K562 (cell line): ENCODE measurements around the gene TMC6. TPM values are rescaled to one million over a fixed set of nuclear protein-coding genes. Genes with fewer than 3 reads are reported as not detected.

Experiments
- ATAC-seq: fragments of 200-7000 bp; cut with Tn5 transposase; 3 replicates; pipeline ENCODE4 v1.9.1; 2020; ENCODE audit warnings: moderate library complexity
- BruUV-seq: library from RNA; stranded (reverse); fragments of 400-500 nt; replicated peaks from 2 replicates; lab custom pipeline; 2021; lab: Mats Ljungman, UMichigan
- CTCF ChIA-PET: fragments of 300-600 bp; formaldehyde crosslinking; extraction: SDS; loops from one replicate; lab custom pipeline; 2021; ENCODE audit warnings: low intra/inter-chr PET ratio; lab: Yijun Ruan, JAX
- POLR2A ChIA-PET: fragments of 300-600, 350-650 bp; sonication (Branson Sonifier 250); formaldehyde crosslinking; extraction: SDS; loops from one replicate; lab custom pipeline; 2021; ENCODE audit warnings: antibody characterized with exemption, inconsistent platforms; lab: Yijun Ruan, JAX
- DNase-seq, 4 experiments: peaks; one replicate each; pipeline versions ENCODE4 v3.0.0 to v3.0.0-alpha.2; 2011 to 2018; ENCODE audit warnings: low spot score in 3 of 4, mixed read lengths in 3 of 4; ENCODE audit errors: extremely low read depth in 1 of 4
- FAIRE-seq: peaks from 2 replicates; lab custom pipeline; 2011; peaks lifted over from hg19 to GRCh38; lab: Jason Lieb, UNC
- H2AFZ ChIP-seq: 2 replicates; pipeline ENCODE4 v1.6.0; 2011; ENCODE audit warnings: low read depth, low read length, control low read depth, inconsistent platforms
- H3K27ac ChIP-seq: fragments of 200-600 bp; 3 replicates; pipeline ENCODE4 v1.8.0; 2011; ENCODE audit warnings: low read depth, mild to moderate bottlenecking, control low read depth, inconsistent platforms, low read length, moderate library complexity, mixed read lengths; ENCODE audit errors: extremely low read depth
- H3K27me3 ChIP-seq, 2 experiments: fragments of 300-600 bp in 1 of 2; 2 replicates in 1 of 2; 3 replicates in 1 of 2; pipeline versions ENCODE4 v1.6.0 to v1.8.0; 2011; ENCODE audit warnings: inconsistent platforms in 2 of 2, low read length in 2 of 2, mild to moderate bottlenecking in 1 of 2, mixed read lengths in 1 of 2, moderate library complexity in 1 of 2; ENCODE audit not compliant: control insufficient read depth in 2 of 2, insufficient read depth in 2 of 2
- H3K36me3 ChIP-seq: fragments of 300-600 bp; 3 replicates; pipeline ENCODE4 v1.8.0; 2011; ENCODE audit warnings: mild to moderate bottlenecking, low read length, inconsistent platforms; ENCODE audit not compliant: control insufficient read depth, insufficient read depth
- H3K4me1 ChIP-seq, 2 experiments: fragments of 200-600 bp in 1 of 2; replicated peaks in 1 of 2; 2 replicates in 1 of 2; 3 replicates in 1 of 2; pipeline versions ENCODE4 v1.5.1 to v1.8.0; 2011; ENCODE audit warnings: inconsistent platforms in 2 of 2, low read length in 2 of 2, mild to moderate bottlenecking in 1 of 2, mixed read lengths in 1 of 2, moderate library complexity in 1 of 2; ENCODE audit not compliant: control insufficient read depth in 2 of 2, insufficient read depth in 2 of 2
- H3K4me2 ChIP-seq: 2 replicates; pipeline ENCODE4 v1.6.1; 2011; ENCODE audit warnings: low read length, control low read depth, inconsistent platforms, mixed read lengths; ENCODE audit not compliant: insufficient read depth
- H3K4me3 ChIP-seq: fragments of 200-600 bp; sonication (generic), shearing (Covaris generic); 2 replicates; pipeline ENCODE4 v1.5.1; 2016; ENCODE audit warnings: control low read depth, inconsistent platforms
- H3K79me2 ChIP-seq: fragments of 200-600 bp; 3 replicates; pipeline ENCODE4 v1.8.0; 2011; ENCODE audit warnings: low read length, inconsistent platforms; ENCODE audit not compliant: control insufficient read depth, insufficient read depth
- H3K9ac ChIP-seq, 2 experiments: 2 replicates each; pipeline versions ENCODE4 v1.6.0 to v1.6.1; 2011; ENCODE audit warnings: low read depth in 2 of 2, low read length in 2 of 2, control low read depth in 1 of 2, inconsistent platforms in 1 of 2, mild to moderate bottlenecking in 1 of 2, mixed read lengths in 1 of 2; ENCODE audit not compliant: insufficient read depth in 1 of 2
- H3K9me1 ChIP-seq: one replicate; pipeline ENCODE4 v1.6.0; 2011; ENCODE audit warnings: inconsistent platforms, mild to moderate bottlenecking, low read length, moderate library complexity; ENCODE audit not compliant: control insufficient read depth, insufficient read depth
- H3K9me3 ChIP-seq: replicated peaks from 2 replicates; pipeline ENCODE4 v1.5.1; 2011; ENCODE audit warnings: low read depth, low read length, inconsistent platforms; ENCODE audit not compliant: control insufficient read depth, insufficient read depth
- H4K20me1 ChIP-seq: replicated peaks from 2 replicates; pipeline ENCODE4 v1.6.1; 2011; ENCODE audit warnings: low read length, inconsistent platforms, mixed read lengths; ENCODE audit not compliant: control insufficient read depth, insufficient read depth
- CBX3 ChIP-seq, 2 experiments: IDR thresholded peaks; 1 replicate in 1 of 2; 2 replicates in 1 of 2; pipeline ENCODE4 v1.6.1; 2012; ENCODE audit warnings: inconsistent platforms in 2 of 2, low read length in 2 of 2, borderline replicate concordance in 1 of 2, control low read depth in 1 of 2
- HDAC1 ChIP-seq, 2 experiments: fragments of 450-650 bp; IDR thresholded peaks; 2 replicates each; pipeline ENCODE4 v1.6.1; 2016 to 2017; ENCODE audit warnings: inconsistent platforms in 1 of 2, mild to moderate bottlenecking in 1 of 2, moderate library complexity in 1 of 2
- LCOR ChIP-seq: sonication (generic); formaldehyde crosslinking; IDR thresholded peaks from 2 replicates; pipeline ENCODE4 v1.8.0; 2022; ENCODE audit warnings: mild to moderate bottlenecking, missing genetic modification reagents
- TRIM28 ChIP-seq: fragments of 450-650 bp; IDR thresholded peaks from 2 replicates; pipeline ENCODE4 v1.6.1; 2017
- WGBS: fragments of 100-300 bp; shearing (Covaris generic); methylation state at CpG from one replicate; pipeline ENCODE4 v1.1.6; 2016; ENCODE audit warnings: low coverage, mixed read lengths; ENCODE audit not compliant: insufficient coverage; ENCODE audit errors: missing lambda C conversion rate; 5-methylcytosine and 5-hydroxymethylcytosine counted together
- in situ Hi-C: fragments of 300-500 bp; cut with MboI; formaldehyde crosslinking; loops from 4 replicates; pipeline ENCODE4 v1.15.0; 2018; ENCODE audit warnings: inconsistent platforms, mixed read lengths
- intact Hi-C: fragments of 100-400 bp; cut with micrococcal nuclease; formaldehyde crosslinking; loops from 2 replicates; pipeline ENCODE4 v1.14.2; 2022
- polyA plus RNA-seq, 8 experiments: library from polyadenylated mRNA; depleted of rRNA in 4 of 8; stranded (reverse) in 5 of 8; unstranded in 3 of 8; fragments of >200 nt; fragmentation: Nextera tagmentation in 2 of 8; fragmentation: Illumina TruSeq in 1 of 8; extraction: Ambion mirVana in 2 of 8; extraction: Trizol in 1 of 8; gene quantifications; 2 replicates each; pipeline versions ENCODE4 v1.2.1 to v1.2.3, GENCODE V29; 2011 to 2014; ENCODE audit warnings: inconsistent platforms in 1 of 8, missing spikeins in 1 of 8
- total RNA-seq, 7 experiments: library from RNA; depleted of rRNA in 6 of 7; stranded (reverse); fragments of >200 nt in 6 of 7; fragmentation: Illumina TruSeq in 2 of 7; extraction: Trizol in 2 of 7; gene quantifications; 2 replicates each; pipeline versions ENCODE4 v1.2.1 to v1.2.3, GENCODE V29; 2011 to 2021; ENCODE audit warnings: low replicate concordance in 1 of 7
- TF ChIP-seq, protein P1 (sequence below): sonication (generic); formaldehyde crosslinking; IDR thresholded peaks from 2 replicates; pipeline ENCODE4 v1.8.1; 2023; ENCODE audit warnings: mild to moderate bottlenecking, missing genetic modification reagents

The TMC6 gene
- total and polyA plus RNA-seq, 9 of the 15 experiments (the other 6 are each of a cell fraction or from before 2014, with no cell fraction given), result 4.1 to 351 (median 66.9) TPM

DNA sequence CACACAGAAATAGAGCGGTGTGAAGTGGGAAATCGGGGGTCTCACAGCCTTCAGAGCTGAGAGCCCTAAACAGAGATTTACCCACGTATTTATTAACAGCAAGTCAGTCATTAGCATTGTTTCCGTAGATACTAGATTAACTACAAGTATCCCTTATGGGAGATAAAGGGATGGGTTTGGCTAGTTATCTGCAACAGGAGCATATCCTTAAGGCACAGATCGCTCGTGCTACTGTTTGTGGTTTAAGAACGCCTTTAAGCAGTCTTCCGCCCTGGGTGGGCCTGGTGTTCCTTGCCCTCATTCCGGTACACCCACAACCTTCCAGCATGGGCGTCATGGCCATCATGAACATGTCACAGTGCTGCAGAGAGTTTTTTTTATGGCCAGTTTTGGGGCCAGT, 27.0 kb downstream of the TMC6 start (continued):
- TF ChIP-seq CBX3 (IDR thresholded peaks at IDR 0.05; ENCODE audit: borderline replicate concordance in 1 of 2, low read length in 2 of 2), result peak in 1 of 2 experiments; percentile 90; a peak in 1 of 3 replicates
- TF ChIP-seq TRIM28, result peak; percentile 62; the same call in 1 of the 2 replicates
- TF ChIP-seq HDAC1 (IDR thresholded peaks at IDR 0.05), result no peak
- TF ChIP-seq, all 486 proteins: peak for 4

DNA sequence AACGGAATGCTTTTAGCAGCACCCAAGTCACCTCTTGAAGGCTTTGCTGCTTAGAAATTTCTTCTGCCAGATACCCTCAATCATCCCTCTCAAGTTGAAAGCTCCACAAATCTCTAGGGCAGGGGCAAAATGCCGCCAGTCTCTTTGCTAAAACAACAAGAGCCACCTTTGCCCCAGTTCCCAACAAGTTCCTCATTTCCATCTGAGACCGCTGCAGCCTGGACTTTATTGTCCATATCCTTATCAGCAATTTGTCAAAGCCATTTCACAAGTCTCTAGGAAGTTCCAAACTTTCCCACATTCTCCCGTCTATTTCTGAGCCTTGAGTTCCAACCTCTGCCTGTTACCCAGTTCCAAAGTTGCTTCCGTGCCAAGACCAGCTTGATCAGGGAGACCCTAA, 27.4 kb downstream of the TMC6 start:
- H3K9me3 ChIP-seq, result peaks cover 7% of the 10 kb centered on the region
- H2AFZ ChIP-seq, result no peak overlapping the region
- H3K27me3 ChIP-seq, result no peaks in the 10 kb centered on the region
- peaks cover 0 to 12% of the 10 kb centered on the region in 2 experiments; a peak in 3 of 5 replicates for H3K4me1 ChIP-seq
- TF ChIP-seq LCOR (CRISPR knock-in tag), result no peak
- no peak for ATAC-seq
- no peaks in the 10 kb centered on the region for H3K9me1 ChIP-seq
- H3K4me2 ChIP-seq, result no peak overlapping the region
- no peak for DNase-seq
- intact Hi-C loops, result no loop called here
- no peak overlapping the region for H3K4me3 ChIP-seq
- H3K79me2 ChIP-seq, result no peaks in the 10 kb centered on the region
- in situ Hi-C loops, result no loop called here
- peaks cover 37% of the 10 kb centered on the region for H3K36me3 ChIP-seq
- BruUV-seq, result no TSS peak
- H4K20me1 ChIP-seq, result no peaks in the 10 kb centered on the region
- FAIRE-seq, result no peak
- no peak overlapping the region for H3K27ac ChIP-seq
- ChIA-PET POLR2A (interaction anchor here (1.0 kb wide), 1 partner anchor 10 kb away, joined by 3 read pairs; no protein-coding TSS in a partner anchor), CTCF (interaction anchor here (0.7 kb wide), 1 partner anchor 177 kb away, joined by 3 read pairs; no protein-coding TSS in a partner anchor)
- WGBS, result 59% methylated on average over 5 of the region's 5 CpGs
- H3K9ac ChIP-seq, result no peak overlapping the region

DNA sequence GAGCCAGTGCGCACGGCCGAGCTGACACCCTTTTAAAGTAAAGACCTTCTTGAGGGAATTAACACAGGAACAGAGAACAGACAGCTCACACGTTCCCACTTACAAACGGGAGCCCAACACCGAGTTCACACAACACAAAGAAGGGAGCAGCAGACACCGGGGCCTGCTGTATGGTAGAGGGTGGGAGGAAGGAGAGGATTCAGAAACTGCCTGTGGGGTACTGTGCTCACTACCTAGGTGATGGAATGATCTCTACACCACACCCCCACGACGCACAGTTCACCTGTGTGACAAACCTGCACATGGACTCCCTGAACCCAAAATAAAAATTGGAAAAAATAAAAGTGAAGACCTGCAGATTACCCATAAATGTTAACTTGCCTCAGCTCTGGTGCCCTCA, 32.5 kb downstream of the TMC6 start:
- intact Hi-C loops, result no loop called here

More for the DNA sequence above, 32.5 kb downstream of the TMC6 start:
- FAIRE-seq (no peak), ATAC-seq (no peak), DNase-seq (no peak)
- CTCF ChIA-PET, result no interaction called here
- POLR2A ChIA-PET, result interaction anchor here (0.7 to 1.5 kb wide), 2 partner anchors 13 to 103 kb away, joined by 3 to 5 read pairs; no protein-coding TSS in a partner anchor
- Histone ChIP-seq H3K27me3 (no peaks in the 10 kb centered on the region), H3K27ac (no peak overlapping the region), H4K20me1 (no peaks in the 10 kb centered on the region), H3K4me1 (no peaks in the 10 kb centered on the region), H3K9ac (no peak overlapping the region), H3K79me2 (no peaks in the 10 kb centered on the region), H3K36me3 (peaks cover 60% of the 10 kb centered on the region), H3K4me2 (no peak overlapping the region), H3K9me3 (peaks cover 3% of the 10 kb centered on the region), H3K9me1 (no peaks in the 10 kb centered on the region), H2AFZ (no peak overlapping the region), H3K4me3 (no peak overlapping the region)
- BruUV-seq, result no TSS peak
- TF ChIP-seq, protein P1, sequence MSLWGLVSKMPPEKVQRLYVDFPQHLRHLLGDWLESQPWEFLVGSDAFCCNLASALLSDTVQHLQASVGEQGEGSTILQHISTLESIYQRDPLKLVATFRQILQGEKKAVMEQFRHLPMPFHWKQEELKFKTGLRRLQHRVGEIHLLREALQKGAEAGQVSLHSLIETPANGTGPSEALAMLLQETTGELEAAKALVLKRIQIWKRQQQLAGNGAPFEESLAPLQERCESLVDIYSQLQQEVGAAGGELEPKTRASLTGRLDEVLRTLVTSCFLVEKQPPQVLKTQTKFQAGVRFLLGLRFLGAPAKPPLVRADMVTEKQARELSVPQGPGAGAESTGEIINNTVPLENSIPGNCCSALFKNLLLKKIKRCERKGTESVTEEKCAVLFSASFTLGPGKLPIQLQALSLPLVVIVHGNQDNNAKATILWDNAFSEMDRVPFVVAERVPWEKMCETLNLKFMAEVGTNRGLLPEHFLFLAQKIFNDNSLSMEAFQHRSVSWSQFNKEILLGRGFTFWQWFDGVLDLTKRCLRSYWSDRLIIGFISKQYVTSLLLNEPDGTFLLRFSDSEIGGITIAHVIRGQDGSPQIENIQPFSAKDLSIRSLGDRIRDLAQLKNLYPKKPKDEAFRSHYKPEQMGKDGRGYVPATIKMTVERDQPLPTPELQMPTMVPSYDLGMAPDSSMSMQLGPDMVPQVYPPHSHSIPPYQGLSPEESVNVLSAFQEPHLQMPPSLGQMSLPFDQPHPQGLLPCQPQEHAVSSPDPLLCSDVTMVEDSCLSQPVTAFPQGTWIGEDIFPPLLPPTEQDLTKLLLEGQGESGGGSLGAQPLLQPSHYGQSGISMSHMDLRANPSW (CRISPR knock-in tag), result no peak
- WGBS, result 74% methylated on average over 9 of the region's 9 CpGs
- in situ Hi-C loops, result no loop called here
